Measurements from ENCODE around the gene TMEM202.

GRCh38 chr15:72423256-72423655, 25.2 kb downstream of the TMEM202 start:
- TF ChIP-seq POLR2A (IDR thresholded peaks at IDR 0.05; ENCODE audit: low read depth, low read length) (no peak), CTCF (IDR thresholded peaks at IDR 0.05; ENCODE audit: extremely low read depth in 1 of 2, insufficient read depth in 1 of 2, low read depth in 1 of 2, low read length in 2 of 2) (no peak), MYC (IDR thresholded peaks at IDR 0.05; ENCODE audit: low read depth, low read length) (no peak)
